HG02642 (cell line): ENCODE data around the gene MFAP2.

Experiments
- ATAC-seq: cut with Tn5 transposase; IDR thresholded peaks from one replicate; pipeline ENCODE4 v1.9.1; 2021; ENCODE audit warnings: mild to moderate bottlenecking; ENCODE audit not compliant: unreplicated experiment, poor library complexity

MFAP2 gene

GRCh38 chr1:16980473-16981268, at the start of gene MFAP2:
Gene MFAP2 (minus strand): TSS chr1:16980620. CDS start chr1:16978273, 2,347 bp downstream.
- ATAC-seq = no peak

DNA sequence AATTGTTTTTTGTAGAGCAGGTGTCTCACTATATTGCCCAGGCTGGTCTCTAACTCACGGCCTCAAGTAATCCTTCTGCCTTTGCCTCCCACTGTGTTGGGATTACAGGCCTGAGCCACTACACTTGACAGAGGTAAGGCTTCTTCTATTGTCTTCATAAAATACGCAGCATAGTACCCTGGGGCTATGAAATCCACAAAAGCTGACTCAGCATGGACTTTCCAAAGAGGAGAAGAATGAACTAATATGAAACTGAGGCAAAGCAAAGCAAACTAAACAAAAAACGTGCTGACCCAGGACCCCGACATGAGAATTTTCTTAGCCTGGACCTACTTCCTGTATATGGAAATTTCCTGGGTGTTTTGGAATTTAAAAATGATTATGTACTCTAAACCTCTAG, 49.8 kb upstream of the MFAP2 start:
- no peak for ATAC-seq

DNA sequence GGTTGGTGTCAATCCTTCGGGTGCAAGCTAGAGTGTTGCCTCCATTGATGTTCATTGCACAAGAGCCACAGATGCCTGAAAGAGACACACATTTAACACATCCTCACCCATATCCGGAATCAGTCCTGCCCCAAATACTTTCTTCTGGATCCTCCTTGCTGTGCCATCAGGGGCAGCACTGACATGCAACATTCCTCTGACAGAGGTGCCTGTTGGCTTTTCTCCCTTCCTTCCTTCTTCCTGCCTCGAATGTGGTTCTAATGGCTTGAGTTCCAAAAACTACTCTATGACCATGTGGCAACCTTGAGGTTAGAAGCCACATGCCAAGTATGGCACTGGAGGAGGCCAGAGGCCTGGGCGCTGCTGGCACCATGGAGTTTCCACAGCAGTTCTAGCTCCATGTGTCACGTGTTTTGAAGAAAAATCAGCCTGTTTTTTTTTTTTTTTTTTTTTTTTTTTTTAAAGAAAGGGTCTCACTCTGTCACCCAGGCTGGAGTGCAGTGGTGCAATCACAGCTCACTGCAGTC, 48.3 kb upstream of the MFAP2 start:
- ATAC-seq = no peak

DNA sequence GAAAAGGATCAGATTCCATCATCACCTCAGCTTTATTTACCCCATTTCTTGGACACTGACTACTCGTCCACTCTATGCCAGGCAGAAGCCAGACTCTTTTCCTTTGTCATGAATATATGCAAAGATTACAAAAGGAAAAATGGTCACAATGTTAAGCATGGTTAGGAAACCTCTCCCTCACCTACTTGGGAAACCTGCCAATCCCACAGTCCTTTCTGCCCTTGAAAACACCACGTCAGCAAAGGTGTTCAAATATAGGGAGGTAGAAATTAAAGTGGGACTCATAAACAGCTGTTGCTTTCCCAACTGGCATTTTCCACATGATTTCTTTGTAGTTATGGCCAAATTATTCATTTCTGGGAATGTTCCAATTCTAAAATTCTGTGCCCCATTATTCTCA, 47.5 kb upstream of the MFAP2 start:
- no peak for ATAC-seq

- ATAC-seq = no peak
Observed at GRCh38 chr1:17027403-17027802, 47.0 kb upstream of the MFAP2 start.

DNA sequence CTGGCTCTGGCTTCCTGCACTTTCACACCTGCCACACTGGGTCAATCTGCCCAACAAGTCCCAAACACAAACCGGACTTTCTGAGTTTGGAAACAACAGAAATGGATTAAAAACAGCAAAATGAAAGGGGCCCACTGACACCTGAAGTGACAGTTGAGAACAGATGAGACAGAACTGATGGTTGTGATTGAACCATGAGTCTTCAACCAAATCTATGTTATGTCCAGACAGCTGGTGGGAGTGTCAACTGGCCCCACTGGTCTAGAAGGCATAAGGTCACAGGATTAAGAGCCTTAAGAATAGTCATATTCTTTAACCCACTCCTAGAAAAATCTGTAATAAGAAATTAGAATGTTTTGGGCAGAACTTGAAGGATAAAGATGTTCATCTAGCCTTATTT, 44.3 kb upstream of the MFAP2 start:
- ATAC-seq = no peak

DNA sequence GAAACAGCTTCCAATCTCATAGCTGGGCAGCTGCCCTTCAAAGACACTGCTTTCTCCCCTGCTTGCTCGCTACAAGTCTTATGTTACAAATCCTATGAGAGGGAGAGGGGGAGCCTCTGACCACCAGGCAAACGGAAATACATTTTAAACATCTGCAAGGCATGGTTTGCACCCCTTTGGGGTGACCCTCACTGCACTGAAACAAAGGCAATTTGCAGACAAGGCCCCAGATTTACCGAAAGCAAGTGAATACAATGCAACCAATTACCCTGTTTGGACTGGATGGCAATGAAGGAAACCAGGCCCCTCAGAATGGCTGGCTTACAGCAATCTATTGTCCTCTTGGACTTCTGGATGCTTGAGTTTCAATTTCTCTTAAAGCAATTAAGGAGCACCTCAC, 43.2 kb upstream of the MFAP2 start:
- no peak for ATAC-seq

DNA sequence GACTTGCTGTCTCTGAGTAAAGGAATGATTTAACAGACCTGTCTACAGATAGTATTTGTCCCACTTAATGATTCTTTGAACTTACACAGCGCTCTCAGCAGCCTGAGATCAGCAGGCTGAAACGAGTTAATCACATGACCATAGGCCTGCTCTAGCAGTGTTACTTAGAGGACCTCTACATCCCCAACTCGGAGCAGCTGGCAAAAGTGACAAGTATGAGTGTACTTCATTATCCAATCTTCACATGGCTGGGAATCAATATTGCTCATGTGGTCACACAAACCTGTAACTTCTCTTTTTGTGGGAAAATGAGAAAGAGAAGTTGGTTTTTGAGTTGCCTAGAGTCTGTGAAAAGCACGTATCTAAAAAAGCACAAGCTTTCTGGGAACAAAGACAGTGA, 42.7 kb upstream of the MFAP2 start:
- ATAC-seq = no peak

- no peak for ATAC-seq
Observed at GRCh38 chr1:17021896-17022295, 41.5 kb upstream of the MFAP2 start.

- no peak for ATAC-seq
Observed at GRCh38 chr1:17020502-17020901, 40.1 kb upstream of the MFAP2 start.

DNA sequence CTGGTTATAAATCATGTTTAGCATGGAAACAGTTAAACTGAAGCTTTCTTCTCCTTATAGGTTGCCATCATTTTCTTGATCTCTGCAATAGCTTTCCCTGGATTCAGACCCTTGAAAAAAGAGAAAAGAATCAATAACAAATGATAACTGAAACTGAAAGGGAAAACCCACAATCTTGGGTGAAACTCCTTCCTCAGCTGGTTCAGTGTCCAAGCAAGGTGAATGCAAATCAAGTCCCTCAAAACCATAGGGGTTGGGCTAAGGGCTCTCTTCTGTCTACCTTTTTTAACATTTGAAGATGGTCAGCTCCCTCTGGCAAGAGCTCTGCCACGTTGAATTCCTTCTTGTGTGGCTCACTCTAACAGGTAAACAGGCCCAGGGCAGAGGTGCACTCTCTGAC, 38.4 kb upstream of the MFAP2 start:
- ATAC-seq = no peak

GRCh38 chr1:17017435-17017834, 37.0 kb upstream of the MFAP2 start:
- no peak for ATAC-seq

DNA sequence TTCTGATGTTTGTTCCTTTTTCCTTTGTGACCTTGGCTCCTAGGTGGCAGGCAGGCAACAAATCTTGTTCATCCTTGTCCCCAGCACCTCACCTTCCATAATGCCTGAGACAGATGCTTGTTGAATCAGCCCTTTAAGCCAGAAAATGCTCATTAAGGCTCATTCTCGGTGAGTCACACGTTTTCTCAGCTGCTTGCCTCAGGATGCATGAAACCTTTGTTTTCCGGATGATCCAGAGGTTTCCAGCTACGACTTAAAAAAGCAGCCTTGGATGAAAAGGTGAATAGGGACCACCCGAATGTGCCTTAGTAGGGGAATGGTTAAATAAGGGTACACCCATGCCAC, 35.9 kb upstream of the MFAP2 start:
- ATAC-seq = no peak

DNA sequence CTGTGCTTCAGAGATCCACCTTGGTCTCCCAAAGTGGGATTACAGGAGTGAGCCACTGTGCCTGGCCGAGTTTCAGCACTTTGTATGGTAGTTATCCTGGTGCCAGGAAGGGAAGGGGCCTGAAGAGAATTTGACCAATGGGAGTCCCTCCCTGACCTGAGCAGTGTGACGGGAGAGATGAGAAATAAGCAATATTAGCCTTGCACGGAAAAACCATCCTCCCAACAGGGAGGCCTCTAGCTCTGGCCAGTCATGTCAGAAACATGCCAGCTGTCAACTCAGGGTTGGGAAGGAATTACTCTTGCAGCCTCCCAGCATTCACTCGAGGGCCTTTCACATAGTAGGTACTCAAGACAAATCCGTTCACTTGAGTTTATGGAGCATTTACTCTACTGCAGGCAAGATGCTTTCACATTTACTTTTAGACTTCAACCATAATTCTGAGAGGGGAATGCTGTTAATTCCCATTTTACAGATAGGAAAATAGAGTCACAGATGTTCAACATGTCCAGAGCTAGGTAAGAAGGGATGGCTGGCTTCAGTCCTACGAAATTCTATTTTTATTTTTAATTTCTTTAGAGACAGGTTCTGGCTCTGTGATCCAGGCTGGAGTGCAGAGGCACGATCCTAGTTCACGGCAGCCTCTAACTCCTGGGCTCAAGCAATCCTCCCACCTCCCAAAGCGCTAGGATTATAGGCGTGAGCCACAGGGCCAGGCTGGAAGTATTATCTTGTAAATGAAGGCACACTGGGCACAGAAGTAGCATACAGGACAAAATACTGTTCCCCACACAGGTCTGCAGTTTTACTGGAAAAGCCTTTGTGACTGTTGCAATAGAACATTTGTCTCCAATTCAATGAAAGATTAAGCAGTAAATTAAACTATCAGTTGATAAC, 34.5 kb upstream of the MFAP2 start:
- ATAC-seq = no peak

GRCh38 chr1:17013491-17014320, 33.3 kb upstream of the MFAP2 start:
- no peak for ATAC-seq

DNA sequence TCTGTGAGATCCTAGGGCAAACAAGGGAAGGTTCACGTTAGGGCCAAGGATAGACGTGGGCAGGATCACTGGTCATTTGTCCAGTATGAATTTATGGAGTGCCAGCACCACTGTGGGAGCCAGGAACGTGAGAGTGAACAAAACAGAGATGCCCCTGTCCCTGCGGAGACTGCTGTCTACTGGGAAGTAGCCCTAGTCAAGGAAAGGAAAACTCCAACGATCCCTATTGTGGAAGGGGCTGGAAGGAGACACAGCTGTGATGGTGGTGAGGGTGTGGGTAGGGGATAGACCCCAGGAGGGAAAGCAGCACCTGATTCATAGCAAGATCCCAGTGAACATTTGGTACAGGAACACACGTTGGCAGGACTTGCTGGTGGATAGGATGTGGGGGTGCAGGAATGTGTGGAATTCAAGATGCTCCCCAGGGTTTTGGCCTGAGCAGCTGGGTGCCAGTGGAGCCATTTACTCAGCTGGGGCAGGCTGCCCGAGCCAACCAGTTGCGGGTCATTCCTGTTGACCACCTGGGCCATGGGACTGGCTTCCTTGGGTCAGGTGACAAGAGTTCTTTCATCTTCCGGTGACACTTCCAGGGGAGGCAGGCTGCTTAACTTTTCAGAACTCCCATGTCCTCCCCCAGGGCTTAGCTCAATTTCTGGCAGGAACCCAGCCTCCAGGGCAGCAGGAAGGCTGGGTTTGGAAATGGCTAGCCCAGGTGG, 32.5 kb upstream of the MFAP2 start:
- no peak for ATAC-seq

DNA sequence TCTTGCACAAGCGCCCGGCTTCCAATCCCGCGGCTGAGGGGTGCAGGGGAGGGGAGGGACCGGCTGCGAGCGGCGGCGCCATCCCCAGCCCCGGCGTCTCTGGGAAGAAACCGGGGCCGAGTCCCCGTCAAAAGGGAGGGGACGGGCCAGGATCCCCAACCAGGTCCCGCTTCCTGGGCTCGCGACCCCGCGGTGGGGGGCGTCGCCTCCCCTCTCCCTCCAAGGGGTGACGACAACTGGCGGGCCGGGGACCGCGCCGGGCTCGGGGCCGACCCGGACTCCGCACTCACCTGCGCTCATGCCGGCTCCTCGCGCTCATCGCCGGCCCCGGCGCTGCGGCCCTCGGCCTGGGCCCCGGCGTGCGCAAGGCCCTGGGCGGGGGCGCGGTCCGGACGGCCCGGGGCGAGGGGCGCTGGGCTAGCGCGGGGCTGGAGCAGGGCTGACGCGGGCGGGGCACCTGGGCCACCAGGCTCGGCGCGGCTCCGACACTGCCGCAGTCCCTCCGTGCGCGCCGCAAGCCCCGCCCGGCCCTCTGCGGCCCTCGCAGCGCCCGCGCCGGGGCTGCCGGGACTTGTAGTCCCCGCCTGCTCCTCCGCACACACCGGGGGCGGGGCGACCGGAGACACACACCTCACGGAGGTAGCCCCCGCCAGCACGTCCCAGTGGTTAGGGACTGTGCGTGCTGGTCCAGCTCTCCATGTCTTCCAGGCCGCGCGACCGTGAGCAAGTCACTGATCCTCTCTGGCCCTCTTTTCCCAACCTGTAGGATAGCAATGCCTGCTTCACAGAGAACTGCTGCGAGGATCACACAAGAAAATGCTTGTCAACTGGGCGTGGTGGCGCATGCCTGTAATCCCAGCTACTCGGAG, 31.3 kb upstream of the MFAP2 start, which contains the start of gene ATP13A2:
ATP13A2 (minus strand) TSS at position 490 of the 869 bp plus-strand sequence; CDS start at position 300, 190 bp downstream.
- peak; percentile 90 for ATAC-seq

- peak; percentile 9 for ATAC-seq
Observed at GRCh38 chr1:17011092-17011438, 30.6 kb upstream of the MFAP2 start.

- no peak for ATAC-seq
Observed at GRCh38 chr1:17009706-17010105, 29.3 kb upstream of the MFAP2 start.
